Activated naive CD4-positive, alpha-beta T cell treated with anti-CD3 and anti-CD28 coated beads for 36 hours (primary cell): Measurements from ENCODE around the gene COLEC11. TPM values are rescaled to one million over a fixed set of nuclear protein-coding genes. Genes with fewer than 3 reads are reported as not detected.
"Not testable (repeated sequence)": the region's sequence is repeated elsewhere in the genome, so short reads cannot be mapped to it uniquely, and the experiment has no call there.

ENCODE experiments used
- CTCF ChIA-PET: fragments of 350-600 bp; sonication (Branson Sonifier 250); formaldehyde crosslinking; loops from one replicate; lab custom pipeline; 2021; ENCODE audit warnings: antibody characterized with exemption; lab: Charles Lee
- DNase-seq: peaks from one replicate; pipeline ENCODE4 v3.0.0-alpha.2; 2020
- H3K27ac Mint-ChIP-seq: one replicate; pipeline ENCODE4 v1.8.0; 2021; ENCODE audit warnings: mild to moderate bottlenecking, mixed read lengths
- H3K27me3 Mint-ChIP-seq: one replicate; pipeline ENCODE4 v1.8.0; 2021; ENCODE audit warnings: low read depth, mixed read lengths
- H3K36me3 Mint-ChIP-seq: one replicate; pipeline ENCODE4 v1.8.0; 2021; ENCODE audit warnings: low read depth, mixed read lengths
- H3K4me1 Mint-ChIP-seq: one replicate; pipeline ENCODE4 v1.8.0; 2021; ENCODE audit warnings: low read depth, mixed read lengths
- H3K4me3 Mint-ChIP-seq: one replicate; pipeline ENCODE4 v1.8.0; 2021; ENCODE audit warnings: mild to moderate bottlenecking, moderate library complexity, mixed read lengths
- H3K9me3 Mint-ChIP-seq: one replicate; pipeline ENCODE4 v1.8.0; 2021; ENCODE audit warnings: mixed read lengths
- intact Hi-C: fragments of 100-400 bp; cut with micrococcal nuclease; formaldehyde crosslinking; loops from one replicate; pipeline ENCODE4 v1.15.1; 2023
- total RNA-seq, 2 experiments: library from RNA; stranded (reverse); gene quantifications; one replicate each; pipeline ENCODE4 v1.2.3, GENCODE V29; 2021

Gene COLEC11
- total RNA-seq, 2 experiments from 2014 or later, result 0.15 TPM; not detected in 1

GRCh38 chr2:3601561-3602271, 6.8 kb downstream of the COLEC11 start:
- Mint-ChIP-seq H3K27me3 (no peaks in the 10 kb centered on the region), H3K4me1 (peaks cover 24% of the 10 kb centered on the region), H3K27ac (no peak overlapping the region), H3K4me3 (no peak overlapping the region), H3K36me3 (no peaks in the 10 kb centered on the region), H3K9me3 (no peaks in the 10 kb centered on the region)
- no peak for DNase-seq
- CTCF ChIA-PET, result no interaction called here
- intact Hi-C loops, result no loop called here

GRCh38 chr2:3602553-3603339, 7.8 kb downstream of the COLEC11 start:
- no peak for DNase-seq
- CTCF ChIA-PET, result no interaction called here
- Mint-ChIP-seq H3K4me3 (no peak overlapping the region), H3K4me1 (peaks cover 14% of the 10 kb centered on the region), H3K27ac (no peak overlapping the region), H3K27me3 (no peaks in the 10 kb centered on the region), H3K9me3 (no peaks in the 10 kb centered on the region), H3K36me3 (no peaks in the 10 kb centered on the region)
- intact Hi-C loops, result no loop called here

- intact Hi-C loops, result loop anchor here (2.0 kb wide), 1 partner anchor 85 kb away; the partner anchor contains the start of gene ADI1
- H3K4me1 Mint-ChIP-seq, result peaks cover 13% of the 10 kb centered on the region
Measured at GRCh38 chr2:3603536-3604206, 8.8 kb downstream of the COLEC11 start.

GRCh38 chr2:3604207-3604877, 9.4 kb downstream of the COLEC11 start:
- CTCF ChIA-PET, result interaction anchor here (0.7 kb wide), 2 partner anchors 92 to 689 kb away, joined by 3 read pairs; no protein-coding TSS in a partner anchor
- no peak for DNase-seq
- H3K4me3 Mint-ChIP-seq, result no peak overlapping the region
- no peak overlapping the region for H3K27ac Mint-ChIP-seq
- H3K27me3 Mint-ChIP-seq, result no peaks in the 10 kb centered on the region
- H3K9me3 Mint-ChIP-seq, result no peaks in the 10 kb centered on the region
- H3K36me3 Mint-ChIP-seq, result no peaks in the 10 kb centered on the region
- intact Hi-C loops, result loop anchor here (2.0 kb wide), 1 partner anchor 86 kb away; the partner anchor contains the start of gene ADI1
- H3K4me1 Mint-ChIP-seq, result peaks cover 18% of the 10 kb centered on the region

More at GRCh38 chr2:3603536-3604206, 8.8 kb downstream of the COLEC11 start:
- CTCF ChIA-PET, result no interaction called here
- H3K9me3 Mint-ChIP-seq, result no peaks in the 10 kb centered on the region
- H3K4me3 Mint-ChIP-seq, result no peak overlapping the region
- DNase-seq, result no peak
- H3K27ac Mint-ChIP-seq, result no peak overlapping the region
- no peaks in the 10 kb centered on the region for H3K36me3 Mint-ChIP-seq
- H3K27me3 Mint-ChIP-seq, result no peaks in the 10 kb centered on the region

GRCh38 chr2:3604991-3605961, 10.4 kb downstream of the COLEC11 start:
- Mint-ChIP-seq H3K27ac (peak overlapping the region; percentile 84), H3K9me3 (no peaks in the 10 kb centered on the region)
- intact Hi-C loops, result loop anchor here (1.0 to 2.0 kb wide), 3 partner anchors 30 to 86 kb away; partner anchors contain the start of genes ADI1, RNASEH1 and RPS7

GRCh38 chr2:3606028-3606369, 11.1 kb downstream of the COLEC11 start:
- no peaks in the 10 kb centered on the region for H3K36me3 Mint-ChIP-seq
- H3K27me3 Mint-ChIP-seq, result no peaks in the 10 kb centered on the region
- peak overlapping the region; percentile 84 for H3K27ac Mint-ChIP-seq
- H3K4me1 Mint-ChIP-seq, result peaks cover 18% of the 10 kb centered on the region
- CTCF ChIA-PET, result no interaction called here
- no peaks in the 10 kb centered on the region for H3K9me3 Mint-ChIP-seq
- intact Hi-C loops, result no loop called here
- H3K4me3 Mint-ChIP-seq, result peak overlapping the region; percentile 68
- DNase-seq, result no peak

More at GRCh38 chr2:3604991-3605961, 10.4 kb downstream of the COLEC11 start:
- CTCF ChIA-PET, result interaction anchor here (0.7 kb wide), 2 partner anchors 93 to 690 kb away, joined by 3 read pairs; no protein-coding TSS in a partner anchor
- peak; percentile 77 for DNase-seq
- H3K27me3 Mint-ChIP-seq, result no peaks in the 10 kb centered on the region
- H3K4me1 Mint-ChIP-seq, result peaks cover 18% of the 10 kb centered on the region
- peak overlapping the region; percentile 68 for H3K4me3 Mint-ChIP-seq
- H3K36me3 Mint-ChIP-seq, result no peaks in the 10 kb centered on the region

GRCh38 chr2:3606370-3607201, 11.7 kb downstream of the COLEC11 start:
- Mint-ChIP-seq H3K4me3 (no peak overlapping the region), H3K9me3 (no peaks in the 10 kb centered on the region), H3K27ac (no peak overlapping the region), H3K36me3 (no peaks in the 10 kb centered on the region), H3K4me1 (peaks cover 18% of the 10 kb centered on the region), H3K27me3 (no peaks in the 10 kb centered on the region)
- intact Hi-C loops, result no loop called here
- DNase-seq, result no peak
- CTCF ChIA-PET, result no interaction called here

GRCh38 chr2:3608373-3609278, 13.7 kb downstream of the COLEC11 start:
- no peaks in the 10 kb centered on the region for H3K36me3 Mint-ChIP-seq
- DNase-seq, result no peak
- intact Hi-C loops, result no loop called here
- H3K4me3 Mint-ChIP-seq, result no peak overlapping the region
- peak overlapping the region; percentile 68 for H3K27ac Mint-ChIP-seq
- H3K9me3 Mint-ChIP-seq, result peaks cover 2% of the 10 kb centered on the region
- no peaks in the 10 kb centered on the region for H3K27me3 Mint-ChIP-seq
- CTCF ChIA-PET, result interaction anchor here (0.5 kb wide), 1 partner anchor 197 kb away, joined by 3 read pairs; no protein-coding TSS in a partner anchor
- peaks cover 18% of the 10 kb centered on the region for H3K4me1 Mint-ChIP-seq

- H3K27ac Mint-ChIP-seq, CTCF ChIA-PET, H3K4me3 Mint-ChIP-seq, intact Hi-C loops, H3K27me3 Mint-ChIP-seq, H3K9me3 Mint-ChIP-seq, H3K36me3 Mint-ChIP-seq: not testable (repeated sequence)
- peak; percentile 40 for DNase-seq
- H3K4me1 Mint-ChIP-seq, result peaks cover 18% of the 10 kb centered on the region
Measured at GRCh38 chr2:3609279-3609673, 14.4 kb downstream of the COLEC11 start.

GRCh38 chr2:3610415-3610814, 15.5 kb downstream of the COLEC11 start:
- peaks cover 1% of the 10 kb centered on the region for H3K36me3 Mint-ChIP-seq
- no peak overlapping the region for H3K4me3 Mint-ChIP-seq
- H3K4me1 Mint-ChIP-seq, result peaks cover 14% of the 10 kb centered on the region
- H3K9me3 Mint-ChIP-seq, result peaks cover 6% of the 10 kb centered on the region
- H3K27me3 Mint-ChIP-seq, result no peaks in the 10 kb centered on the region
- CTCF ChIA-PET, result interaction anchor here (0.7 kb wide), 1 partner anchor 40 kb away, joined by 3 read pairs; no protein-coding TSS in a partner anchor
- intact Hi-C loops, result no loop called here
- no peak overlapping the region for H3K27ac Mint-ChIP-seq
- no peak for DNase-seq
